PC-9 (cell line): ENCODE measurements around the gene GTF3A. TPM values are rescaled to one million over a fixed set of nuclear protein-coding genes. Genes with fewer than 3 reads are reported as not detected.

Experiments used
- BruUV-seq: library from RNA; stranded (reverse); fragments of 400-500 nt; replicated peaks from 2 replicates; lab custom pipeline; 2021; lab: Mats Ljungman, UMichigan
- CTCF ChIA-PET: fragments of 300-600 bp; sonication (Branson Sonifier 250); formaldehyde crosslinking; loops from one replicate; lab custom pipeline; 2022; ENCODE audit warnings: antibody characterized with exemption; lab: Charles Lee
- POLR2A ChIA-PET: fragments of 300-600 bp; sonication (Branson Sonifier 250); formaldehyde crosslinking; loops from one replicate; lab custom pipeline; 2022; ENCODE audit warnings: antibody characterized with exemption; ENCODE audit not compliant: unreplicated experiment; lab: Charles Lee
- DNase-seq, 2 experiments: peaks; one replicate each; pipeline versions ENCODE4 v3.0.0 to v3.0.0-alpha.2; 2015 to 2022; ENCODE audit warnings: mixed read lengths in 1 of 2
- H2AFZ ChIP-seq: fragments of 200-600 bp; sonication (generic); 2 replicates; pipeline ENCODE4 v1.8.1; 2017; ENCODE audit warnings: antibody characterized with exemption
- H3F3A ChIP-seq: fragments of 200-600 bp; sonication (generic); 2 replicates; pipeline ENCODE4 v1.8.1; 2017; ENCODE audit warnings: antibody characterized with exemption, mild to moderate bottlenecking, low read depth; ENCODE audit not compliant: insufficient read depth
- H3K27ac ChIP-seq: fragments of 200-600 bp; sonication (generic); 2 replicates; pipeline ENCODE4 v1.6.1; 2016; ENCODE audit warnings: mixed run types
- H3K27me3 ChIP-seq: fragments of 200-600 bp; sonication (generic); 2 replicates; pipeline ENCODE4 v1.6.1; 2016; ENCODE audit warnings: low read depth, mixed run types; ENCODE audit not compliant: insufficient read depth
- H3K36me3 ChIP-seq: fragments of 200-600 bp; sonication (generic); 2 replicates; pipeline ENCODE4 v1.6.1; 2016; ENCODE audit warnings: low read depth, mixed run types
- H3K4me1 ChIP-seq: fragments of 200-600 bp; sonication (generic); replicated peaks from 2 replicates; pipeline ENCODE4 v1.6.1; 2016; ENCODE audit warnings: mixed run types; ENCODE audit not compliant: insufficient read depth
- H3K4me2 ChIP-seq: fragments of 200-600 bp; sonication (generic); 2 replicates; pipeline ENCODE4 v1.6.1; 2017; ENCODE audit warnings: mixed run types
- H3K4me3 ChIP-seq: fragments of 200-600 bp; sonication (generic); 2 replicates; pipeline ENCODE4 v1.6.1; 2016; ENCODE audit warnings: mixed run types
- H3K79me2 ChIP-seq: fragments of 200-600 bp; sonication (generic); 2 replicates; pipeline ENCODE4 v1.6.1; 2017; ENCODE audit warnings: low read depth, mixed run types
- H3K9me2 ChIP-seq: fragments of 200-600 bp; sonication (generic); 2 replicates; pipeline ENCODE4 v1.8.1; 2017; ENCODE audit warnings: mild to moderate bottlenecking; ENCODE audit not compliant: insufficient read depth
- H3K9me3 ChIP-seq: fragments of 200-600 bp; sonication (generic); 2 replicates; pipeline ENCODE4 v1.8.1; 2016; ENCODE audit warnings: low read depth; ENCODE audit not compliant: insufficient read depth
- H4K20me1 ChIP-seq: fragments of 200-600 bp; sonication (generic); 2 replicates; pipeline ENCODE4 v1.8.1; 2017; ENCODE audit not compliant: insufficient read depth
- EZH2 ChIP-seq: fragments of 200-600 bp; sonication (generic); IDR thresholded peaks from 2 replicates; pipeline ENCODE4 v1.8.0; 2017; ENCODE audit warnings: antibody characterized with exemption, low read depth
- intact Hi-C: fragments of 100-400 bp; cut with micrococcal nuclease; formaldehyde crosslinking; loops from one replicate; pipeline ENCODE4 v1.10.0; 2022; ENCODE audit not compliant: unreplicated experiment
- total RNA-seq: library from RNA; stranded (reverse); gene quantifications from 2 replicates; pipeline ENCODE4 v1.2.3, GENCODE V29; 2021
- TF ChIP-seq, protein P1 (sequence below): fragments of 200-600 bp; sonication (generic); conservative IDR thresholded peaks from 2 replicates; pipeline ENCODE4 v1.6.1; 2017; ENCODE audit warnings: mixed run types, antibody characterized with exemption, mild to moderate bottlenecking, moderate library complexity

Gene GTF3A
- total RNA-seq, 1 experiment from 2014 or later, result 130 TPM

DNA sequence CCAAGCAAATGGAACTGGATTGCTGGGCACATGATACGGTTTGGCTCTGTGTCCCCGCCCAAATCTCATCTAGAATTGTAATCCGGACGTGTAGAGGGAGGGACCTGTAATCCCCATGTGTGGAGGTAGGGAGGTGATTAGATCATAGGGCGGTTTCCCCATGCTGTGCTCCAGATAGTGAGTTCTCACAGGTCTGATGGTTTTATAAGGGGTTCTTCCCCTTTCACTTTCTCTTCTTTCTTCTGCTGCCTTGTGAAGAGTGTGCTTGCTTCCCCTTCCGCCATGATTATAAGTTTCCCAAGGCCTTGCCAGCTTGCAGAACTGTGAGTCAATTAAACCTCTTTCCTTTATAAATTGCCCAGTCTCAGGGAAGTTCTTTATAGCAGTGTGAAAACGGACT lies 58.6 kb downstream of the GTF3A start:
- peaks cover 3% of the 10 kb centered on the region; the same call in 1 of the 2 replicates for H3F3A ChIP-seq
- ChIA-PET CTCF (no interaction called here), POLR2A (no interaction called here)
- no peak overlapping the region for H2AFZ ChIP-seq
- BruUV-seq, result no TSS peak
- no peak for TF ChIP-seq EZH2
- TF ChIP-seq, protein P1, sequence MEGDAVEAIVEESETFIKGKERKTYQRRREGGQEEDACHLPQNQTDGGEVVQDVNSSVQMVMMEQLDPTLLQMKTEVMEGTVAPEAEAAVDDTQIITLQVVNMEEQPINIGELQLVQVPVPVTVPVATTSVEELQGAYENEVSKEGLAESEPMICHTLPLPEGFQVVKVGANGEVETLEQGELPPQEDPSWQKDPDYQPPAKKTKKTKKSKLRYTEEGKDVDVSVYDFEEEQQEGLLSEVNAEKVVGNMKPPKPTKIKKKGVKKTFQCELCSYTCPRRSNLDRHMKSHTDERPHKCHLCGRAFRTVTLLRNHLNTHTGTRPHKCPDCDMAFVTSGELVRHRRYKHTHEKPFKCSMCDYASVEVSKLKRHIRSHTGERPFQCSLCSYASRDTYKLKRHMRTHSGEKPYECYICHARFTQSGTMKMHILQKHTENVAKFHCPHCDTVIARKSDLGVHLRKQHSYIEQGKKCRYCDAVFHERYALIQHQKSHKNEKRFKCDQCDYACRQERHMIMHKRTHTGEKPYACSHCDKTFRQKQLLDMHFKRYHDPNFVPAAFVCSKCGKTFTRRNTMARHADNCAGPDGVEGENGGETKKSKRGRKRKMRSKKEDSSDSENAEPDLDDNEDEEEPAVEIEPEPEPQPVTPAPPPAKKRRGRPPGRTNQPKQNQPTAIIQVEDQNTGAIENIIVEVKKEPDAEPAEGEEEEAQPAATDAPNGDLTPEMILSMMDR, result no peak
- H3K4me1 ChIP-seq, result peaks cover 5% of the 10 kb centered on the region
- intact Hi-C loops, result no loop called here
- H4K20me1 ChIP-seq, result no peaks in the 10 kb centered on the region
- peaks cover 17% of the 10 kb centered on the region; the same call in 1 of the 2 replicates for H3K27me3 ChIP-seq
- DNase-seq, result no peak
- H3K9me3 ChIP-seq, result peaks cover 8% of the 10 kb centered on the region; the same call in 1 of the 2 replicates
- no peaks in the 10 kb centered on the region for H3K79me2 ChIP-seq
- H3K36me3 ChIP-seq, result no peaks in the 10 kb centered on the region
- no peaks in the 10 kb centered on the region for H3K9me2 ChIP-seq
- no peak overlapping the region for H3K27ac ChIP-seq
- no peak overlapping the region for H3K4me3 ChIP-seq
- no peak overlapping the region for H3K4me2 ChIP-seq

DNA sequence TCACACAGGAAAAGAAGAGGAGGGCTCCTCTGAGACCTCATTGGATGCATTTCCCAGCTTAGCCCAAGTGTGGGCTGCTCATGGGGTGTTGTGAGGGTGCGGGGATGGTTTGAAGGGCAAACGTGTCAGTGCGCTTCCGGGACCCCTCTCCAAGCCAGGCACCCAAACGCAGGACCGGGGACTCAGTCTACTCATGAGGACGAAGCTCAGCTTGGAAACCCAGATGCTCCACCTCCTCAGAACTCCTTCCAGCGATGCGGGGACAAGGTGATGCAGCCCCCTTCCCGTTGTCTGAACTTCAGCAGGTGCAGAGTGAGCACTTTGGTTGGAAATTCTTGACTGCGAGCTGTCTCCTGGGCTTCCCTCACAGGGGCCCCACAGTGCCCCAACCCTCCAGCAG lies 59.0 kb downstream of the GTF3A start:
- no TSS peak for BruUV-seq
- H3K27ac ChIP-seq, result no peak overlapping the region
- no peaks in the 10 kb centered on the region for H4K20me1 ChIP-seq
- H2AFZ ChIP-seq, result no peak overlapping the region
- no peaks in the 10 kb centered on the region for H3K9me2 ChIP-seq
- intact Hi-C loops, result no loop called here
- H3K4me2 ChIP-seq, result no peak overlapping the region
- POLR2A ChIA-PET, result no interaction called here
- peaks cover under 1% of the 10 kb centered on the region; the same call in 1 of the 2 replicates for H3K4me1 ChIP-seq
- no peaks in the 10 kb centered on the region for H3K79me2 ChIP-seq
- no peaks in the 10 kb centered on the region for H3K36me3 ChIP-seq
- no peaks in the 10 kb centered on the region for H3F3A ChIP-seq
- H3K4me3 ChIP-seq, result no peak overlapping the region
- H3K9me3 ChIP-seq, result peaks cover 8% of the 10 kb centered on the region; the same call in 1 of the 2 replicates
- TF ChIP-seq, protein P1, result no peak
- TF ChIP-seq EZH2, result no peak
- peaks cover 17% of the 10 kb centered on the region; the same call in 1 of the 2 replicates for H3K27me3 ChIP-seq
- DNase-seq, result no peak
- CTCF ChIA-PET, result no interaction called here

Other genes starting within 250 kb of the GTF3A start
- gene RPL21, start 173.1 kb upstream of the GTF3A start, total RNA-seq, result 711 and 754 TPM in 2 replicates
- gene RASL11A, start 153.8 kb upstream of the GTF3A start, total RNA-seq, result 2.0 and 3.8 TPM in 2 replicates
- 22.9 and 28.3 TPM in 2 replicates for gene MTIF3, start 25.9 kb downstream of the GTF3A start, total RNA-seq
- 7.0 and 7.1 TPM in 2 replicates for gene LNX2, start 195.9 kb downstream of the GTF3A start, total RNA-seq
- gene POLR1D, start 197.3 kb downstream of the GTF3A start, total RNA-seq, result 104 and 119 TPM in 2 replicates